H9 (cell line): ENCODE measurements around the gene KRT9. TPM values are rescaled to one million over a fixed set of nuclear protein-coding genes. Genes with fewer than 3 reads are reported as not detected.

Source experiments
- DNase-seq: peaks from one replicate; pipeline ENCODE4 v3.0.0-alpha.2; 2017
- H2AFZ ChIP-seq: one replicate; pipeline ENCODE4 v1.6.1; 2013; ENCODE audit warnings: mild to moderate bottlenecking, low read length, control low read depth, moderate library complexity
- H2AK5ac ChIP-seq: 2 replicates; pipeline ENCODE4 v1.6.1; 2013; ENCODE audit warnings: low read length, control low read depth, mixed read lengths; ENCODE audit not compliant: insufficient read length
- H2BK120ac ChIP-seq: one replicate; pipeline ENCODE4 v1.6.1; 2013; ENCODE audit warnings: low read depth, mild to moderate bottlenecking, low read length, control low read depth, inconsistent platforms; ENCODE audit not compliant: poor library complexity, severe bottlenecking
- H2BK12ac ChIP-seq: 2 replicates; pipeline ENCODE4 v1.6.1; 2013; ENCODE audit warnings: low read length, control low read depth, mixed read lengths, low read depth; ENCODE audit not compliant: insufficient read length
- H2BK15ac ChIP-seq: 2 replicates; pipeline ENCODE4 v1.6.1; 2013; ENCODE audit warnings: low read depth, low read length, control low read depth
- H2BK20ac ChIP-seq: one replicate; pipeline ENCODE4 v1.6.1; 2013; ENCODE audit warnings: low read depth, mild to moderate bottlenecking, low read length, control low read depth, inconsistent platforms; ENCODE audit not compliant: poor library complexity, severe bottlenecking
- H2BK5ac ChIP-seq: 2 replicates; pipeline ENCODE4 v1.6.1; 2013; ENCODE audit warnings: low read length, control low read depth, mixed read lengths; ENCODE audit not compliant: insufficient read length
- H3K14ac ChIP-seq: 2 replicates; pipeline ENCODE4 v1.6.1; 2013; ENCODE audit warnings: low read length, control low read depth; ENCODE audit not compliant: insufficient read depth
- H3K18ac ChIP-seq: 2 replicates; pipeline ENCODE4 v1.6.1; 2013; ENCODE audit warnings: low read depth, mild to moderate bottlenecking, mixed read lengths, low read length, control low read depth; ENCODE audit not compliant: insufficient read length
- H3K23ac ChIP-seq: 2 replicates; pipeline ENCODE4 v1.6.1; 2013; ENCODE audit warnings: low read length, control low read depth, mixed read lengths, low read depth; ENCODE audit not compliant: insufficient read length
- H3K23me2 ChIP-seq: 2 replicates; pipeline ENCODE4 v1.6.1; 2013; ENCODE audit warnings: low read depth, mild to moderate bottlenecking, mixed read lengths, low read length, control low read depth; ENCODE audit not compliant: insufficient read length, poor library complexity, severe bottlenecking
- H3K27ac ChIP-seq: 2 replicates; pipeline ENCODE4 v1.5.1; 2013; ENCODE audit warnings: low read length, control low read depth, mixed read lengths, low read depth; ENCODE audit not compliant: insufficient read length
- H3K27me3 ChIP-seq: 2 replicates; pipeline ENCODE4 v1.6.1; 2013; ENCODE audit warnings: low read length, control low read depth, inconsistent platforms; ENCODE audit not compliant: insufficient read depth
- H3K4ac ChIP-seq: 2 replicates; pipeline ENCODE4 v1.6.1; 2013; ENCODE audit warnings: low read depth, mild to moderate bottlenecking, control low read depth, inconsistent platforms, low read length, moderate library complexity
- H3K4me1 ChIP-seq: 2 replicates; pipeline ENCODE4 v1.6.1; 2013; ENCODE audit warnings: low read length, control low read depth, inconsistent platforms; ENCODE audit not compliant: insufficient read depth
- H3K4me2 ChIP-seq: 2 replicates; pipeline ENCODE4 v1.6.1; 2013; ENCODE audit warnings: low read length, control low read depth, mixed read lengths; ENCODE audit not compliant: insufficient read length, insufficient read depth
- H3K56ac ChIP-seq: 2 replicates; pipeline ENCODE4 v1.6.1; 2013; ENCODE audit warnings: low read depth, mild to moderate bottlenecking, mixed read lengths, low read length, control low read depth; ENCODE audit not compliant: insufficient read length
- H3K79me1 ChIP-seq: 2 replicates; pipeline ENCODE4 v1.6.1; 2013; ENCODE audit warnings: low read depth, mild to moderate bottlenecking, moderate library complexity, low read length, control low read depth, inconsistent platforms; ENCODE audit not compliant: insufficient read depth, poor library complexity, severe bottlenecking
- H3K79me2 ChIP-seq: 2 replicates; pipeline ENCODE4 v1.6.1; 2013; ENCODE audit warnings: low read length, control low read depth, inconsistent platforms; ENCODE audit not compliant: insufficient read depth
- H3K9ac ChIP-seq: 2 replicates; pipeline ENCODE4 v1.6.1; 2013; ENCODE audit warnings: low read length, control low read depth, mixed read lengths; ENCODE audit not compliant: insufficient read length; ENCODE audit errors: extremely low read depth
- H3K9me3 ChIP-seq: one replicate; pipeline ENCODE4 v1.6.1; 2013; ENCODE audit warnings: low read depth, low read length, inconsistent platforms; ENCODE audit not compliant: control insufficient read depth
- H3T11ph ChIP-seq: one replicate; pipeline ENCODE4 v1.6.1; 2013; ENCODE audit warnings: mild to moderate bottlenecking, low read length, control low read depth, inconsistent platforms
- H4K20me1 ChIP-seq: one replicate; pipeline ENCODE4 v1.6.1; 2013; ENCODE audit not compliant: control insufficient read depth, insufficient read length, insufficient read depth
- H4K5ac ChIP-seq: 2 replicates; pipeline ENCODE4 v1.6.1; 2013; ENCODE audit warnings: low read depth, mild to moderate bottlenecking, mixed read lengths, low read length, control low read depth; ENCODE audit not compliant: insufficient read length
- H4K8ac ChIP-seq: replicated peaks from 2 replicates; pipeline ENCODE4 v1.6.1; 2013; ENCODE audit warnings: low read length, control low read depth, mixed read lengths, low read depth; ENCODE audit not compliant: insufficient read length
- H4K91ac ChIP-seq: 2 replicates; pipeline ENCODE4 v1.6.1; 2013; ENCODE audit warnings: low read depth, mild to moderate bottlenecking, moderate library complexity, mixed read lengths, low read length, control low read depth; ENCODE audit not compliant: insufficient read length
- H3K27ac Mint-ChIP-seq, 3 experiments: 2 replicates in 2 of 3; 3 replicates in 1 of 3; pipeline ENCODE4 v1.8.0; 2020 to 2021; ENCODE audit warnings: mixed read lengths in 3 of 3, mild to moderate bottlenecking in 1 of 3, moderate library complexity in 1 of 3
- H3K27me3 Mint-ChIP-seq: 2 replicates; pipeline ENCODE4 v1.8.0; 2021; ENCODE audit warnings: low read depth, mild to moderate bottlenecking, moderate library complexity, mixed read lengths
- H3K36me3 Mint-ChIP-seq, 3 experiments: 2 replicates in 2 of 3; 3 replicates in 1 of 3; pipeline ENCODE4 v1.8.0; 2020 to 2021; ENCODE audit warnings: low read depth in 3 of 3, mixed read lengths in 3 of 3; ENCODE audit not compliant: insufficient read depth in 1 of 3
- H3K4me1 Mint-ChIP-seq, 2 experiments: 2 replicates each; pipeline ENCODE4 v1.8.0; 2020; ENCODE audit warnings: mixed read lengths in 2 of 2
- H3K4me3 Mint-ChIP-seq, 2 experiments: 2 replicates in 1 of 2; 3 replicates in 1 of 2; pipeline ENCODE4 v1.8.0; 2020 to 2021; ENCODE audit warnings: mild to moderate bottlenecking in 2 of 2, mixed read lengths in 2 of 2, moderate library complexity in 1 of 2
- H3K9me3 Mint-ChIP-seq, 2 experiments: 2 replicates in 1 of 2; 3 replicates in 1 of 2; pipeline ENCODE4 v1.8.0; 2020; ENCODE audit warnings: mild to moderate bottlenecking in 2 of 2, mixed read lengths in 2 of 2, moderate library complexity in 1 of 2
- CTCF ChIP-seq: fragments of 200-600 bp; sonication (generic); conservative IDR thresholded peaks from 3 replicates; pipeline ENCODE4 v1.8.0; 2021; ENCODE audit warnings: antibody characterized with exemption, mild to moderate bottlenecking
- WGBS: extraction: QIAGEN DNeasy Blood & Tissue Kit; methylation state at CpG from one replicate; pipeline ENCODE4 v1.1.7; 2013; ENCODE audit warnings: missing lambda C conversion rate, low lambda C conversion rate, mixed read lengths; ENCODE audit not compliant: insufficient read length; ENCODE audit errors: extremely low coverage; 5-methylcytosine and 5-hydroxymethylcytosine counted together
- total RNA-seq: library from RNA; stranded (reverse); gene quantifications from 2 replicates; pipeline ENCODE4 v1.2.1, GENCODE V29; 2021

KRT9 gene
- total RNA-seq, 1 experiment from 2014 or later = not detected

- Histone ChIP-seq H3K27me3 (no peaks in the 10 kb centered on the region), H2BK20ac (no peak overlapping the region), H3K4ac (no peak overlapping the region), H4K20me1 (no peaks in the 10 kb centered on the region), H3K27ac (no peak overlapping the region), H2BK120ac (no peak overlapping the region), H2AK5ac (no peak overlapping the region), H3K4me1 (peaks cover 2% of the 10 kb centered on the region; the same call in 1 of the 2 replicates), H3K14ac (no peak overlapping the region), H2BK5ac (no peak overlapping the region), H3K9ac (no peak overlapping the region), H4K8ac (no peak overlapping the region), H3T11ph (no peak overlapping the region), H2BK15ac (no peak overlapping the region), H3K18ac (no peak overlapping the region), H4K5ac (no peak overlapping the region), H3K9me3 (no peaks in the 10 kb centered on the region), H2BK12ac (no peak overlapping the region), H3K79me1 (no peaks in the 10 kb centered on the region), H2AFZ (no peak overlapping the region), H3K56ac (no peak overlapping the region), H4K91ac (no peak overlapping the region), H3K4me2 (no peak overlapping the region), H3K23me2 (peaks cover 6% of the 10 kb centered on the region), H3K23ac (no peak overlapping the region), H3K79me2 (no peaks in the 10 kb centered on the region)
- Mint-ChIP-seq H3K36me3 (no peaks in the 10 kb centered on the region), H3K4me3 (no peak overlapping the region), H3K4me1 (peaks cover 41 to 52% of the 10 kb centered on the region in 2 experiments), H3K27ac (no peak overlapping the region), H3K27me3 (peaks cover 26% of the 10 kb centered on the region), H3K9me3 (no peaks in the 10 kb centered on the region; a peak in 1 of 5 replicates)
- no peak for DNase-seq
- TF ChIP-seq CTCF = no peak
- WGBS = no CpG with 5 or more reads among the region's 9 CpGs
These were observed 38.8 kb downstream of the KRT9 start for GRCh38 chr17:41532947-41533570.
